SU-DHL-6 (cell line): ENCODE measurements around the gene USP24.

Experiments
- EZH2phosphoT487 ChIP-seq: fragments of 200-600 bp; sonication (generic), shearing (Covaris generic); conservative IDR thresholded peaks from 2 replicates; pipeline ENCODE4 v1.6.1; 2018; ENCODE audit warnings: mild to moderate bottlenecking, antibody characterized with exemption, low read length, moderate library complexity, mixed read lengths
- TF ChIP-seq, protein P1 (sequence below): fragments of 200-600 bp; sonication (generic); IDR thresholded peaks from one replicate; pipeline ENCODE4 v1.5.1; 2017; ENCODE audit warnings: antibody characterized with exemption, mild to moderate bottlenecking, low read length, moderate library complexity; ENCODE audit not compliant: insufficient read depth, poor library complexity, severe bottlenecking

GRCh38 chr1:55181666-55182065 is 33.5 kb downstream of the USP24 start:
- TF ChIP-seq, protein P1, sequence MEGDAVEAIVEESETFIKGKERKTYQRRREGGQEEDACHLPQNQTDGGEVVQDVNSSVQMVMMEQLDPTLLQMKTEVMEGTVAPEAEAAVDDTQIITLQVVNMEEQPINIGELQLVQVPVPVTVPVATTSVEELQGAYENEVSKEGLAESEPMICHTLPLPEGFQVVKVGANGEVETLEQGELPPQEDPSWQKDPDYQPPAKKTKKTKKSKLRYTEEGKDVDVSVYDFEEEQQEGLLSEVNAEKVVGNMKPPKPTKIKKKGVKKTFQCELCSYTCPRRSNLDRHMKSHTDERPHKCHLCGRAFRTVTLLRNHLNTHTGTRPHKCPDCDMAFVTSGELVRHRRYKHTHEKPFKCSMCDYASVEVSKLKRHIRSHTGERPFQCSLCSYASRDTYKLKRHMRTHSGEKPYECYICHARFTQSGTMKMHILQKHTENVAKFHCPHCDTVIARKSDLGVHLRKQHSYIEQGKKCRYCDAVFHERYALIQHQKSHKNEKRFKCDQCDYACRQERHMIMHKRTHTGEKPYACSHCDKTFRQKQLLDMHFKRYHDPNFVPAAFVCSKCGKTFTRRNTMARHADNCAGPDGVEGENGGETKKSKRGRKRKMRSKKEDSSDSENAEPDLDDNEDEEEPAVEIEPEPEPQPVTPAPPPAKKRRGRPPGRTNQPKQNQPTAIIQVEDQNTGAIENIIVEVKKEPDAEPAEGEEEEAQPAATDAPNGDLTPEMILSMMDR, result no peak
- no peak for TF ChIP-seq EZH2phosphoT487
